Measurements from ENCODE around the gene ARAP2.

DNA sequence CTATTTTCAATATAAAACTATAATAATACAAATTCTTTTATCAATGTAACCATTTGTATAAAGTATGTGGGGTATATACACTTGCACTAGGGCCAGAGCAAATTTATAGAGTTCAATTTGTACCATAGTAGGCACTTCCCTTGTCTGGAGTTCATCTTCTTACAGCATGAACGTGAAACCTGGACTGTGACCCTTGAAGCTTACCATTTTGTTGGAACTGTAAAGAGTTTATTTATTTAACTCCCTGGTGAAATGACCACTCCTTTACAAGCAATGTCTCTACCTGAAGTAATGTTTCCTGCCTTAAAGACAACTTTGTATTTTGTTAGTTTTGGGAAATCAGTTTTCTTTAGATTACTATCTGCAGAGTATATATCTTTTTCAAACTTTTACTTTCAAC lies 188.2 kb downstream of the ARAP2 start:
- TF ChIP-seq JUN (IDR thresholded peaks at IDR 0.05; ENCODE audit: borderline replicate concordance, insufficient read depth, insufficient read length, low read depth), result no peak
- TF ChIP-seq, protein P1, sequence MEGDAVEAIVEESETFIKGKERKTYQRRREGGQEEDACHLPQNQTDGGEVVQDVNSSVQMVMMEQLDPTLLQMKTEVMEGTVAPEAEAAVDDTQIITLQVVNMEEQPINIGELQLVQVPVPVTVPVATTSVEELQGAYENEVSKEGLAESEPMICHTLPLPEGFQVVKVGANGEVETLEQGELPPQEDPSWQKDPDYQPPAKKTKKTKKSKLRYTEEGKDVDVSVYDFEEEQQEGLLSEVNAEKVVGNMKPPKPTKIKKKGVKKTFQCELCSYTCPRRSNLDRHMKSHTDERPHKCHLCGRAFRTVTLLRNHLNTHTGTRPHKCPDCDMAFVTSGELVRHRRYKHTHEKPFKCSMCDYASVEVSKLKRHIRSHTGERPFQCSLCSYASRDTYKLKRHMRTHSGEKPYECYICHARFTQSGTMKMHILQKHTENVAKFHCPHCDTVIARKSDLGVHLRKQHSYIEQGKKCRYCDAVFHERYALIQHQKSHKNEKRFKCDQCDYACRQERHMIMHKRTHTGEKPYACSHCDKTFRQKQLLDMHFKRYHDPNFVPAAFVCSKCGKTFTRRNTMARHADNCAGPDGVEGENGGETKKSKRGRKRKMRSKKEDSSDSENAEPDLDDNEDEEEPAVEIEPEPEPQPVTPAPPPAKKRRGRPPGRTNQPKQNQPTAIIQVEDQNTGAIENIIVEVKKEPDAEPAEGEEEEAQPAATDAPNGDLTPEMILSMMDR (IDR thresholded peaks at IDR 0.05; ENCODE audit: extremely low read depth in 1 of 2, insufficient read depth in 1 of 2, low read depth in 1 of 2, low read length in 2 of 2), result no peak
- TF ChIP-seq EZH2 (IDR thresholded peaks at IDR 0.05; ENCODE audit: borderline replicate concordance, low read depth, low read length, severe bottlenecking), result no peak
- TF ChIP-seq POLR2A (IDR thresholded peaks at IDR 0.05; ENCODE audit: low read depth, low read length), result no peak
- TF ChIP-seq FOS (IDR thresholded peaks at IDR 0.05; ENCODE audit: borderline replicate concordance, insufficient read depth, low read length), result no peak
- TF ChIP-seq POLR2AphosphoS5 (IDR thresholded peaks at IDR 0.05; ENCODE audit: insufficient read depth, low read depth, low read length), result no peak
- TF ChIP-seq, protein P2, sequence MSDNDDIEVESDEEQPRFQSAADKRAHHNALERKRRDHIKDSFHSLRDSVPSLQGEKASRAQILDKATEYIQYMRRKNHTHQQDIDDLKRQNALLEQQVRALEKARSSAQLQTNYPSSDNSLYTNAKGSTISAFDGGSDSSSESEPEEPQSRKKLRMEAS (IDR thresholded peaks at IDR 0.05; ENCODE audit: insufficient read depth, insufficient read length), result no peak
- TF ChIP-seq MYC (IDR thresholded peaks at IDR 0.05; ENCODE audit: low read depth, low read length), result no peak
- no peak for TF ChIP-seq GATA2 (IDR thresholded peaks at IDR 0.05; ENCODE audit: insufficient read depth, insufficient read length, low read depth, low read length)

Data from endothelial cell of umbilical vein (primary cell).